K562 (cell line): ENCODE data around the gene ABCB9. TPM values are rescaled to one million over a fixed set of nuclear protein-coding genes. Genes with fewer than 3 reads are reported as not detected.

ENCODE experiments used
- ATF1 ChIP-seq, 2 experiments: fragments of 450-650 bp in 1 of 2; IDR thresholded peaks; 2 replicates each; pipeline ENCODE4 v1.6.1; 2016; ENCODE audit warnings: missing compliant biosample characterization in 1 of 2, missing genetic modification characterization in 1 of 2
- E2F5 ChIP-seq: sonication (generic); formaldehyde crosslinking; IDR thresholded peaks from 2 replicates; pipeline ENCODE4 v1.8.0; 2022; ENCODE audit warnings: mild to moderate bottlenecking, missing genetic modification reagents
- FOXP1 ChIP-seq: sonication (generic); formaldehyde crosslinking; IDR thresholded peaks from 2 replicates; pipeline ENCODE4 v1.8.0; 2022; ENCODE audit warnings: mild to moderate bottlenecking, missing genetic modification reagents
- FOXP4 ChIP-seq: sonication (generic); formaldehyde crosslinking; IDR thresholded peaks from 2 replicates; pipeline ENCODE4 v1.8.0; 2022; ENCODE audit warnings: mild to moderate bottlenecking, missing genetic modification reagents, borderline replicate concordance
- ILK ChIP-seq: fragments of 450-650 bp; IDR thresholded peaks from 2 replicates; pipeline ENCODE4 v1.6.1; 2016; ENCODE audit warnings: missing genetic modification characterization, low read depth, mild to moderate bottlenecking, missing compliant biosample characterization, moderate library complexity, borderline replicate concordance
- NFE2 ChIP-seq: IDR thresholded peaks from 2 replicates; pipeline ENCODE4 v1.6.1; 2014; ENCODE audit warnings: antibody characterized with exemption, low read depth
- PHF8 ChIP-seq: fragments of 200-600 bp; sonication (generic); IDR thresholded peaks from 2 replicates; pipeline ENCODE4 v1.6.1; 2012; ENCODE audit warnings: mixed run types, mild to moderate bottlenecking, inconsistent platforms, low read length, moderate library complexity, borderline replicate concordance
- RAD21 ChIP-seq, 2 experiments: fragments of 250-450 bp in 1 of 2; fragments of 450-650 bp in 1 of 2; sonication (Bioruptor Pico) in 1 of 2; formaldehyde crosslinking in 1 of 2; IDR thresholded peaks in 1 of 2; conservative IDR thresholded peaks in 1 of 2; 2 replicates each; pipeline versions ENCODE4 v1.4.0 to v1.8.0; 2020 to 2022; ENCODE audit warnings: mild to moderate bottlenecking in 2 of 2, moderate library complexity in 1 of 2
- RNF219 ChIP-seq: fragments of 250-450 bp; sonication (Bioruptor Pico); IDR thresholded peaks from 2 replicates; pipeline ENCODE4 v1.5.0; 2022; ENCODE audit warnings: mild to moderate bottlenecking
- SMAD2 ChIP-seq: fragments of 150-350 bp; IDR thresholded peaks from 2 replicates; pipeline ENCODE4 v1.6.1; 2014; ENCODE audit warnings: low read depth, mild to moderate bottlenecking, low read length
- SREBF2 ChIP-seq: sonication (generic); formaldehyde crosslinking; IDR thresholded peaks from 2 replicates; pipeline ENCODE4 v1.4.0; 2020; ENCODE audit warnings: mild to moderate bottlenecking, missing genetic modification reagents
- TGIF2 ChIP-seq: sonication (generic); formaldehyde crosslinking; IDR thresholded peaks from 2 replicates; pipeline ENCODE4 v1.8.1; 2022; ENCODE audit warnings: mild to moderate bottlenecking, missing genetic modification reagents, moderate library complexity
- THRA ChIP-seq: fragments of 450-650 bp; IDR thresholded peaks from 2 replicates; pipeline ENCODE4 v1.6.1; 2017; ENCODE audit warnings: mild to moderate bottlenecking, moderate library complexity
- USF2 ChIP-seq: sonication (generic); formaldehyde crosslinking; IDR thresholded peaks from 2 replicates; pipeline ENCODE4 v1.5.0; 2020; ENCODE audit warnings: missing genetic modification reagents
- ZNF134 ChIP-seq: fragments of 250-450 bp; sonication (Bioruptor Pico); conservative IDR thresholded peaks from 2 replicates; pipeline ENCODE4 v1.4.0; 2020
- ZNF3 ChIP-seq: fragments of 250-450 bp; sonication (Bioruptor Pico); IDR thresholded peaks from 2 replicates; pipeline ENCODE4 v1.5.0; 2021; ENCODE audit warnings: mild to moderate bottlenecking, moderate library complexity
- ZNF445 ChIP-seq: fragments of 250-450 bp; sonication (Bioruptor Pico); IDR thresholded peaks from 2 replicates; pipeline ENCODE4 v1.4.0; 2020; ENCODE audit warnings: low read depth, mild to moderate bottlenecking, moderate library complexity
- polyA plus RNA-seq, 8 experiments: library from polyadenylated mRNA; depleted of rRNA in 4 of 8; stranded (reverse) in 5 of 8; unstranded in 3 of 8; fragments of >200 nt; fragmentation: Nextera tagmentation in 2 of 8; fragmentation: Illumina TruSeq in 1 of 8; extraction: Ambion mirVana in 2 of 8; extraction: Trizol in 1 of 8; gene quantifications; 2 replicates each; pipeline versions ENCODE4 v1.2.1 to v1.2.3, GENCODE V29; 2011 to 2014; ENCODE audit warnings: inconsistent platforms in 1 of 8, missing spikeins in 1 of 8
- total RNA-seq, 7 experiments: library from RNA; depleted of rRNA in 6 of 7; stranded (reverse); fragments of >200 nt in 6 of 7; fragmentation: Illumina TruSeq in 2 of 7; extraction: Trizol in 2 of 7; gene quantifications; 2 replicates each; pipeline versions ENCODE4 v1.2.1 to v1.2.3, GENCODE V29; 2011 to 2021; ENCODE audit warnings: low replicate concordance in 1 of 7

Gene ABCB9
- total and polyA plus RNA-seq, 9 of the 15 experiments (the other 6 are each of a cell fraction or from before 2014, with no cell fraction given): 0.20 to 12.6 (median 6.2) TPM

GRCh38 chr12:122895704-122896636, 70.3 kb downstream of the ABCB9 start, which contains the start of gene VPS37B (continued):
- TF ChIP-seq FOXP4 (CRISPR knock-in tag) (peak; percentile 94; the same call in 1 of the 2 replicates), THRA (no peak), RNF219 (no peak), USF2 (CRISPR knock-in tag) (peak; percentile 94), TGIF2 (CRISPR knock-in tag) (no peak), ZNF3 (no peak), FOXP1 (no peak), RAD21 (CRISPR knock-in tag; conservative IDR thresholded peaks at IDR 0.05 in 1 of 2, IDR thresholded peaks at IDR 0.05 in 1 of 2) (peak in 1 of 2 experiments; percentile 15; a peak in 1 of 4 replicates), ZNF134 (no peak), SMAD2 (no peak), E2F5 (CRISPR knock-in tag) (peak; percentile 87; the same call in 1 of the 2 replicates), ATF1 (CRISPR knock-in tag; IDR thresholded peaks at IDR 0.05) (peak; percentile 94), ATF1 (tag; IDR thresholded peaks at IDR 0.05) (peak; percentile 100), ZNF445 (CRISPR knock-in tag) (no peak), SREBF2 (CRISPR knock-in tag) (no peak), PHF8 (peak; percentile 92; the same call in 1 of the 2 replicates), ILK (tag) (no peak), NFE2 (0 out of 2 replicates have a peak, but pooled peaks have one; percentile 21)
